K562 (cell line): Measurements from ENCODE around the gene NPVF. TPM values are rescaled to one million over a fixed set of nuclear protein-coding genes. Genes with fewer than 3 reads are reported as not detected.

ENCODE experiments used
- ATAC-seq: fragments of 200-7000 bp; cut with Tn5 transposase; 3 replicates; pipeline ENCODE4 v1.9.1; 2020; ENCODE audit warnings: moderate library complexity
- BruUV-seq: library from RNA; stranded (reverse); fragments of 400-500 nt; replicated peaks from 2 replicates; lab custom pipeline; 2021; lab: Mats Ljungman, UMichigan
- CTCF ChIA-PET: fragments of 300-600 bp; formaldehyde crosslinking; extraction: SDS; loops from one replicate; lab custom pipeline; 2021; ENCODE audit warnings: low intra/inter-chr PET ratio; lab: Yijun Ruan, JAX
- POLR2A ChIA-PET: fragments of 300-600, 350-650 bp; sonication (Branson Sonifier 250); formaldehyde crosslinking; extraction: SDS; loops from one replicate; lab custom pipeline; 2021; ENCODE audit warnings: antibody characterized with exemption, inconsistent platforms; lab: Yijun Ruan, JAX
- DNase-seq, 4 experiments: peaks; one replicate each; pipeline versions ENCODE4 v3.0.0 to v3.0.0-alpha.2; 2011 to 2018; ENCODE audit warnings: low spot score in 3 of 4, mixed read lengths in 3 of 4; ENCODE audit errors: extremely low read depth in 1 of 4
- FAIRE-seq: peaks from 2 replicates; lab custom pipeline; 2011; peaks lifted over from hg19 to GRCh38; lab: Jason Lieb, UNC
- H2AFZ ChIP-seq: 2 replicates; pipeline ENCODE4 v1.6.0; 2011; ENCODE audit warnings: low read depth, low read length, control low read depth, inconsistent platforms
- H3K27ac ChIP-seq: fragments of 200-600 bp; 3 replicates; pipeline ENCODE4 v1.8.0; 2011; ENCODE audit warnings: low read depth, mild to moderate bottlenecking, control low read depth, inconsistent platforms, low read length, moderate library complexity, mixed read lengths; ENCODE audit errors: extremely low read depth
- H3K27me3 ChIP-seq, 2 experiments: fragments of 300-600 bp in 1 of 2; 2 replicates in 1 of 2; 3 replicates in 1 of 2; pipeline versions ENCODE4 v1.6.0 to v1.8.0; 2011; ENCODE audit warnings: inconsistent platforms in 2 of 2, low read length in 2 of 2, mild to moderate bottlenecking in 1 of 2, mixed read lengths in 1 of 2, moderate library complexity in 1 of 2; ENCODE audit not compliant: control insufficient read depth in 2 of 2, insufficient read depth in 2 of 2
- H3K36me3 ChIP-seq: fragments of 300-600 bp; 3 replicates; pipeline ENCODE4 v1.8.0; 2011; ENCODE audit warnings: mild to moderate bottlenecking, low read length, inconsistent platforms; ENCODE audit not compliant: control insufficient read depth, insufficient read depth
- H3K4me1 ChIP-seq, 2 experiments: fragments of 200-600 bp in 1 of 2; replicated peaks in 1 of 2; 2 replicates in 1 of 2; 3 replicates in 1 of 2; pipeline versions ENCODE4 v1.5.1 to v1.8.0; 2011; ENCODE audit warnings: inconsistent platforms in 2 of 2, low read length in 2 of 2, mild to moderate bottlenecking in 1 of 2, mixed read lengths in 1 of 2, moderate library complexity in 1 of 2; ENCODE audit not compliant: control insufficient read depth in 2 of 2, insufficient read depth in 2 of 2
- H3K4me2 ChIP-seq: 2 replicates; pipeline ENCODE4 v1.6.1; 2011; ENCODE audit warnings: low read length, control low read depth, inconsistent platforms, mixed read lengths; ENCODE audit not compliant: insufficient read depth
- H3K4me3 ChIP-seq: fragments of 200-600 bp; sonication (generic), shearing (Covaris generic); 2 replicates; pipeline ENCODE4 v1.5.1; 2016; ENCODE audit warnings: control low read depth, inconsistent platforms
- H3K79me2 ChIP-seq: fragments of 200-600 bp; 3 replicates; pipeline ENCODE4 v1.8.0; 2011; ENCODE audit warnings: low read length, inconsistent platforms; ENCODE audit not compliant: control insufficient read depth, insufficient read depth
- H3K9ac ChIP-seq, 2 experiments: 2 replicates each; pipeline versions ENCODE4 v1.6.0 to v1.6.1; 2011; ENCODE audit warnings: low read depth in 2 of 2, low read length in 2 of 2, control low read depth in 1 of 2, inconsistent platforms in 1 of 2, mild to moderate bottlenecking in 1 of 2, mixed read lengths in 1 of 2; ENCODE audit not compliant: insufficient read depth in 1 of 2
- H3K9me1 ChIP-seq: one replicate; pipeline ENCODE4 v1.6.0; 2011; ENCODE audit warnings: inconsistent platforms, mild to moderate bottlenecking, low read length, moderate library complexity; ENCODE audit not compliant: control insufficient read depth, insufficient read depth
- H3K9me3 ChIP-seq: replicated peaks from 2 replicates; pipeline ENCODE4 v1.5.1; 2011; ENCODE audit warnings: low read depth, low read length, inconsistent platforms; ENCODE audit not compliant: control insufficient read depth, insufficient read depth
- H4K20me1 ChIP-seq: replicated peaks from 2 replicates; pipeline ENCODE4 v1.6.1; 2011; ENCODE audit warnings: low read length, inconsistent platforms, mixed read lengths; ENCODE audit not compliant: control insufficient read depth, insufficient read depth
- ARID2 ChIP-seq: fragments of 450-650 bp; IDR thresholded peaks from 2 replicates; pipeline ENCODE4 v1.6.1; 2017; ENCODE audit warnings: antibody characterized with exemption, mild to moderate bottlenecking
- BRF1 ChIP-seq: IDR thresholded peaks from 3 replicates; pipeline ENCODE4 v1.6.1; 2011; ENCODE audit warnings: borderline replicate concordance, mild to moderate bottlenecking; ENCODE audit not compliant: insufficient read length; ENCODE audit errors: extremely low read depth
- CCAR2 ChIP-seq: fragments of 200-400 bp; formaldehyde crosslinking; IDR thresholded peaks from 2 replicates; pipeline ENCODE4 v1.6.1; 2017; ENCODE audit warnings: mild to moderate bottlenecking, low read depth, low read length
- E2F4 ChIP-seq: sonication (generic); formaldehyde crosslinking; IDR thresholded peaks from 2 replicates; pipeline ENCODE4 v1.8.0; 2022; ENCODE audit warnings: mild to moderate bottlenecking, low read depth, missing genetic modification reagents
- EGR1 ChIP-seq: fragments of 450-650 bp; conservative IDR thresholded peaks from 2 replicates; pipeline ENCODE4 v1.6.1; 2017; ENCODE audit warnings: mild to moderate bottlenecking
- ETV6 ChIP-seq, 3 experiments: fragments of 150-350 bp in 1 of 3; sonication (generic) in 1 of 3; formaldehyde crosslinking in 1 of 3; IDR thresholded peaks; 2 replicates each; pipeline versions ENCODE4 v1.6.1 to v1.8.0; 2014 to 2022; ENCODE audit warnings: borderline replicate concordance in 2 of 3, low read depth in 2 of 3, antibody characterized with exemption in 1 of 3, low read length in 1 of 3, mild to moderate bottlenecking in 1 of 3, missing genetic modification reagents in 1 of 3
- FOS ChIP-seq: IDR thresholded peaks from 3 replicates; pipeline ENCODE4 v1.6.1; 2011; ENCODE audit not compliant: insufficient read length; ENCODE audit errors: extremely low read depth
- FOXA1 ChIP-seq: fragments of 450-650 bp; IDR thresholded peaks from 2 replicates; pipeline ENCODE4 v1.6.1; 2016; ENCODE audit warnings: mild to moderate bottlenecking, borderline replicate concordance
- HBP1 ChIP-seq: fragments of 450-650 bp; formaldehyde crosslinking; IDR thresholded peaks from 2 replicates; pipeline ENCODE4 v1.4.0; 2022; ENCODE audit warnings: missing genetic modification characterization
- NBN ChIP-seq: fragments of 450-650 bp; IDR thresholded peaks from 2 replicates; pipeline ENCODE4 v1.6.1; 2016; ENCODE audit warnings: low read depth, mild to moderate bottlenecking
- NFE2 ChIP-seq: IDR thresholded peaks from 2 replicates; pipeline ENCODE4 v1.6.1; 2014; ENCODE audit warnings: antibody characterized with exemption, low read depth
- SNAPC5 ChIP-seq: fragments of 250-450 bp; sonication (Bioruptor Pico); IDR thresholded peaks from 2 replicates; pipeline ENCODE4 v1.8.0; 2021; ENCODE audit warnings: moderate library complexity, mild to moderate bottlenecking, inconsistent platforms
- TFE3 ChIP-seq: fragments of 450-650 bp; formaldehyde crosslinking; IDR thresholded peaks from 2 replicates; pipeline ENCODE4 v1.4.0; 2020; ENCODE audit warnings: mild to moderate bottlenecking, mixed read lengths
- ZNF224 ChIP-seq: sonication (generic); formaldehyde crosslinking; IDR thresholded peaks from 2 replicates; pipeline ENCODE4 v1.8.0; 2022; ENCODE audit warnings: mild to moderate bottlenecking, missing genetic modification reagents
- WGBS: fragments of 100-300 bp; shearing (Covaris generic); methylation state at CpG from one replicate; pipeline ENCODE4 v1.1.6; 2016; ENCODE audit warnings: low coverage, mixed read lengths; ENCODE audit not compliant: insufficient coverage; ENCODE audit errors: missing lambda C conversion rate; 5-methylcytosine and 5-hydroxymethylcytosine counted together
- in situ Hi-C: fragments of 300-500 bp; cut with MboI; formaldehyde crosslinking; loops from 4 replicates; pipeline ENCODE4 v1.15.0; 2018; ENCODE audit warnings: inconsistent platforms, mixed read lengths
- intact Hi-C: fragments of 100-400 bp; cut with micrococcal nuclease; formaldehyde crosslinking; loops from 2 replicates; pipeline ENCODE4 v1.14.2; 2022
- polyA plus RNA-seq, 8 experiments: library from polyadenylated mRNA; depleted of rRNA in 4 of 8; stranded (reverse) in 5 of 8; unstranded in 3 of 8; fragments of >200 nt; fragmentation: Nextera tagmentation in 2 of 8; fragmentation: Illumina TruSeq in 1 of 8; extraction: Ambion mirVana in 2 of 8; extraction: Trizol in 1 of 8; gene quantifications; 2 replicates each; pipeline versions ENCODE4 v1.2.1 to v1.2.3, GENCODE V29; 2011 to 2014; ENCODE audit warnings: inconsistent platforms in 1 of 8, missing spikeins in 1 of 8
- total RNA-seq, 7 experiments: library from RNA; depleted of rRNA in 6 of 7; stranded (reverse); fragments of >200 nt in 6 of 7; fragmentation: Illumina TruSeq in 2 of 7; extraction: Trizol in 2 of 7; gene quantifications; 2 replicates each; pipeline versions ENCODE4 v1.2.1 to v1.2.3, GENCODE V29; 2011 to 2021; ENCODE audit warnings: low replicate concordance in 1 of 7

The NPVF gene
- total and polyA plus RNA-seq, 9 of the 15 experiments (the other 6 are each of a cell fraction or from before 2014, with no cell fraction given): not detected

- no peak for TF ChIP-seq E2F4
- TF ChIP-seq BRF1: no peak
- TF ChIP-seq ARID2: no peak
- no peak for TF ChIP-seq ETV6 (IDR thresholded peaks at IDR 0.05; ENCODE audit: borderline replicate concordance in 1 of 2, low read depth in 2 of 2, low read length in 1 of 2)
- no peak for TF ChIP-seq ETV6 (CRISPR knock-in tag; IDR thresholded peaks at IDR 0.05; ENCODE audit: borderline replicate concordance)
- TF ChIP-seq SNAPC5 (CRISPR knock-in tag): no peak
- TF ChIP-seq NFE2: no peak
- TF ChIP-seq ZNF224 (CRISPR knock-in tag): no peak
- TF ChIP-seq FOS: no peak
- TF ChIP-seq NBN: no peak
- no peak for TF ChIP-seq CCAR2
- TF ChIP-seq EGR1: no peak
- TF ChIP-seq TFE3 (CRISPR knock-in tag): no peak
- TF ChIP-seq FOXA1: no peak
- TF ChIP-seq HBP1 (CRISPR knock-in tag): no peak
- H3K27me3 ChIP-seq: peaks cover 9 to 19% of the 10 kb centered on the region in 2 experiments; a peak in 4 of 5 replicates
- intact Hi-C loops (no loop called here), in situ Hi-C loops (no loop called here)
- no TSS peak for BruUV-seq
- ATAC-seq: no peak
- H3K9ac ChIP-seq: no peak overlapping the region
- H3K4me3 ChIP-seq: no peak overlapping the region
- ChIA-PET CTCF (interaction anchor here (0.6 kb wide), 1 partner anchor 9 kb away, joined by 3 read pairs; no protein-coding TSS in a partner anchor), POLR2A (no interaction called here)
- no peaks in the 10 kb centered on the region for H3K9me3 ChIP-seq
- FAIRE-seq: no peak
- H3K79me2 ChIP-seq: no peaks in the 10 kb centered on the region
- no peak overlapping the region for H3K4me2 ChIP-seq
- DNase-seq: no peak
- no peaks in the 10 kb centered on the region; the same call in 1 of the 2 replicates for H4K20me1 ChIP-seq
- no peaks in the 10 kb centered on the region for H3K4me1 ChIP-seq
- H3K36me3 ChIP-seq: no peaks in the 10 kb centered on the region
- no peak overlapping the region for H2AFZ ChIP-seq
- no peaks in the 10 kb centered on the region for H3K9me1 ChIP-seq
- WGBS: 0% methylated on average over 4 of the region's 4 CpGs
- no peak overlapping the region for H3K27ac ChIP-seq
These were observed 6.0 kb upstream of the NPVF start for GRCh38 chr7:25234336-25234735.
